DMS 273 (cell line): ENCODE measurements around the gene PPIF.

ENCODE experiments used
- DNase-seq: peaks from one replicate; lab custom pipeline; 2025; ENCODE audit not compliant: unreplicated experiment; lab: John Stamatoyannopoulos, UW

Gene PPIF

DNA sequence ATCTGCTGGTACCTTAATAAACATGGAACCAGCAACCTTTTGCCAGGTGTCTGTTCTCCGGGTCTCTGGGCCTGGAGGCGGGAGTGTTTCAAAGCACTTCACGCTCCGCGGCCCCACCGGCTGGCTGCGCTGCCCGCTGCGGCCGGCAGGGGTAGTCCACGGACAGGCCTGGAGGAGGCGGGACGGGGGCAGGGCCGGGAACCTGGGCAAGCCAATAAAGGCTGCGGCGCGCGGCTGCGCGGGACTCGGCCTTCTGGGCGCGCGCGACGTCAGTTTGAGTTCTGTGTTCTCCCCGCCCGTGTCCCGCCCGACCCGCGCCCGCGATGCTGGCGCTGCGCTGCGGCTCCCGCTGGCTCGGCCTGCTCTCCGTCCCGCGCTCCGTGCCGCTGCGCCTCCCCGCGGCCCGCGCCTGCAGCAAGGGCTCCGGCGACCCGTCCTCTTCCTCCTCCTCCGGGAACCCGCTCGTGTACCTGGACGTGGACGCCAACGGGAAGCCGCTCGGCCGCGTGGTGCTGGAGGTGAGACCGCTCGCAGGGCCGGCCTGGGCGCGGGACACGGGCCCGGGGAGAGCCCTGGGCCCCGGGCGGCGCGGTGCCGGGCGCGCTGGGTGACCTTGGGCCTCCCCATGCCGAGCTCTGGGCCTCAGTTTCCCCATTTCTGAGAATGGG lies at the start of gene PPIF:
TSS of gene PPIF (plus strand) at position 244 of the 668 bp plus-strand sequence. CDS start at position 324, 80 bp downstream.
- DNase-seq: peak; percentile 95

GRCh38 chr10:79298403-79299244 lies 48.6 kb upstream of the PPIF start:
- no peak for DNase-seq

- no peak for DNase-seq
Measured at GRCh38 chr10:79299397-79300241, 47.6 kb upstream of the PPIF start.

- DNase-seq: no peak
Measured at GRCh38 chr10:79300711-79301110, 46.6 kb upstream of the PPIF start.

DNA sequence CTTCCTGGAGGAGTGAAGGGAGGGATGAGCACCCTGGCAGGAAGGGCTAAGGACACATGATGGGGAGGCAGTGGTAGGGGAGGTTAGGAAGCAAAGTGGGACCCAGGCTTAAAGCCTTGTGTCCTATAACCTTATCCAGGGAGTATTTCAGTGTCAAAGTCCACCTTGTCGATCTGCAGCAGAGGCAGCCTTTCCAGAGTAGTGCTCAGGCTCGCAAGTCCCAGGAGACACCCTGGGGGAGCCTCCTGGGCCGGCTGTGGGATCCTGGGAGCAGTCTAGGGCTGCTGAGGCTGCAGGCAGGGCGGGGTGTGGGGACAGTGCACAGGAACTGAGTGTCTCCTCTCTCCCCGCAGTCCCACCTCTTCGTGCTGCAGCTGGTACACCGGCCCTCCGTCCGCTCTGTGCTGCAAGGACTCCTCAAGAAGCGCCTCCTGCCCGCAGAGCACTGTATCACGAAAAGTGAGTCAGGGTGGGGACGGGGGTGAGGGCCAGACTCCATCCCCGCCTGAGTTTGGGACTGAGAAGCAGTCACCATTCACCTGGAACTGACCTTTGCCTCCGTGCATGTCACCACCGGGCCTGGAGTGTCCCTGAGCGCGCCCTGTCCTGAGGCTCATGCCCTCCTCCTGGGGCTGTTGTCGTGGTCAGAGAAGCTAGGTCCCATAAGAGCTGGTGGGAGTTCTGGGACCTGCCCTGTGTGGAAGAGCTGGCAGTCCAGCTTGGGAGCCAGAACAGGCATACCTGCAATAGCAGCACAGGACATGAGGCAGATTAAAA lies 45.3 kb upstream of the PPIF start:
- DNase-seq: no peak

DNA sequence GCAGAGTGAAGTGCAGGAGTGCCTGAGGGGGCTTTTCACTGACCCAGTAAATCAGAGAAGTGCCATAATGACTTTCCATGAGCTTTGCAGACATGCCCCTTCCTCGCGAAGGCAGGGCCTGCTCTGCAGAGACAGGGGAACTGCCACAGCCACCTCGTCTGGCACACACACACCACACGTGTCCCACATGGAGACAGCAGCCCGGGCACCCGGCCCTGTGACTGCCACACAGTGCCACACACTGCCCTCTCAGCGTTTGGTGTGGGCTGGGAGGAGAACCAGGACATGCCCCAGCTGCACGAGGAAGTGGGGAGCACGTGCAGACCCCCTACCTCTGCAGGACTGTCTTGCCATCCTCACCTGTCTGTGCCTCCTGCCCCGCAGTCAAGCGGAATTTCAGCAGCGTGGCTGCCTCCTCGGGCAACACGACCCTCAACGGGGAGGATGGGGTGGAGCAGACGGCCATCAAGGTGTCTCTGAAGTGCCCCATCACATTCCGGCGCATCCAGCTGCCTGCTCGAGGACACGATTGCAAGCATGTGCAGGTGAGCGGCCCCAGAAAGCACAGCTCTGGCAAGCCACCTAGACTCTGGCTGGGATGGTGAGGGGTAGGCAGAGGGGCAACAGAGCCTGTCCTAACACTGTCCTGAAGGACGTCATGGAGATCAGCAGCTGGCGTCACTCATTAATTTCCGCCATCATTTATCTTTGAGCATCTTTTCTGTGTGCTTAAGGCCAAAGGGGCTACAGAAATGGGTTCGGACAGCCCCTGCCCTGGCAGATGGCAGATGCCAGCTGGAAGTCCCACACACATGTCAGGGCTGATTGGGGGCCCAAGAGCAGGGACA lies 43.4 kb upstream of the PPIF start:
- DNase-seq: no peak

DNA sequence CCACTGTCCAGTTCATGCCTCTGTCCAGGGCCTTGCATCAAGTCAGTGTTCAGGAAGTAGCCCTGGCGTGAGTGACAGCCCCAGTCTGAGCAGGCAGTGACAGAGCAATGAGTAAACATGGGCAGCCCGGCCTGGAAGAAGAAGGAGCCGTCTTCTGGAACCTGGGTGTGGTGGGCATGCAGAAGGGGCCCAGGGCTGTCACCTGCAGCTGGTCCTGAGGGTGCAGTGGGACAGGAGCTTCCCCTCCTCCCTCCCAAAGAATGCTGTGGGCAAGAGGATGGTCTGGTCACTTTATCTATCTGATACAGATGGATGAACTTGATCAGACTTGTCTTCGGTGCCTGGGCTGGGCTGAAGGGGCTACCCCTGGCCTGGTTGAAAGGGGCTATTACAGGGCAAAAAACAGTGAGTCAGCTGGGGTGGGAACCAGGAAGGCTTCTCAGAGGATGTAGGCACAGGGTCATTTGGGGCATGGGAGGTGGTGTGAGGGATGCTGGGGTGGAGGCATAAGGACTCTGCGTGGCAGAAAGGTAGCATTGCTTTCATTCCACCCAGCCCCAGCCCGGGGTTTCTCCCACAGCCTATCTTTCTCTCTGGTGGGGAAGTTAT lies 42.7 kb upstream of the PPIF start:
- no peak for DNase-seq

GRCh38 chr10:79305515-79305914 lies 41.8 kb upstream of the PPIF start:
- no peak for DNase-seq

DNA sequence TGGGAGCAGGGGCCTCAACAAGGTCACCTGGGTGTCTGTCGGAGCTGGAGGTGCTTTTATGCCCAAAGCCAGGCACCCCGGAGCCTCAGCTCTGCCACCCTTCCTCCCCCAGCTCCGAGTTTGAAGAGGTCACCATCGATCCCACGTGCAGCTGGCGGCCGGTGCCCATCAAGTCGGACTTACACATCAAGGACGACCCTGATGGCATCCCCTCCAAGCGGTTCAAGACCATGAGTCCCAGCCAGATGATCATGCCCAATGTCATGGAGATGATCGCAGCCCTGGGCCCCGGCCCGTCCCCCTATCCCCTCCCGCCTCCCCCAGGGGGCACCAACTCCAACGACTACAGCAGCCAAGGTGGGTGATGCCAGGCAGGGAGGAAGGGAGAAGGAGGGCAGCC lies 41.3 kb upstream of the PPIF start:
- no peak for DNase-seq

DNA sequence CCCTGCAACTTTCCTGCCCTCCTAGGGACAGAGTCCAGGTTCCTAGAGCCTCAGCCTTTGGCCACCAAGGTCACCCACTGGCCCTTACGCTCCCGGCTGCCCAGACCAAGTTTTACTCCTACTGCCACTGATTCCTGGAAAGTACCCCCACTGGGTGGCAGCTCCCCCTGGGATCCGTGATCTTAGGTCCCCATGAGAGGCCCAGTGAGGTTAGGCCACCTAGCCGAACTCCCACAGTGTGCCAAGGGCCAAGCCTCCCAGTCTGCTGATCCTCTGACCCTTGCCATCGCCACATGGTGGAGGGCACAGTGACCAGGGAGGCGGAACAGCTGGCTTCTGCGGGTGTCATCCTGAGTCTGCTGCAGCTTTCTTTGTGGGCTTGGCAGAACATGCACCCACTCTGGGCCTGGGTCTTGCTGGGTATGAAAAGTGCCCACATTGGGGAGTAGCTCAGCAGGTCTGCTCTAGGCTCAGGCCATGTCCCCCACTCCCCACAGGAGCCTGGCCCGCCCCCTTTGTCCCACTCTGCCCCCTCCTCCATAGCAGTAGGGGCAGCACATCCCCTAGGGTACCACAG lies 40.5 kb upstream of the PPIF start:
- DNase-seq: no peak

DNA sequence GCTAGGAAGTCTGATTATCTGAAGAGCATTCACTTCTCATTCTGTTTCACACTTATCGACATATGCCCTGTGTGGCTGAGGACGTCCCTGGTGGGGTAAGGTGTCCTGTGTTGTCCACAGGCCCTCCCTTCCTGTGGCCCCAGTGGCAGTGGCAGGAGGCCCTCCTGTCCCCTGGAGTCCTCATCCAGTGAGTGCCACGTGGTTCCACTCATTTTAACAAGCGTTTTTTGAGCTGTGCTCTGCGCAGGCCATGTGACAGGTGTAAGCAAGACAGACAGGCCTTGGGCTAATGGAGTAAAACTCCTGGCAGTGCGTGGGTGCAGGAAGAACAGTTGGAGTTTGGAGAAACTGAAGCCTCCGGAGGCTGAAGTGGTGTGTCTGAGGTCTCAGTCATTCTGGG lies 39.3 kb upstream of the PPIF start:
- DNase-seq: no peak

DNA sequence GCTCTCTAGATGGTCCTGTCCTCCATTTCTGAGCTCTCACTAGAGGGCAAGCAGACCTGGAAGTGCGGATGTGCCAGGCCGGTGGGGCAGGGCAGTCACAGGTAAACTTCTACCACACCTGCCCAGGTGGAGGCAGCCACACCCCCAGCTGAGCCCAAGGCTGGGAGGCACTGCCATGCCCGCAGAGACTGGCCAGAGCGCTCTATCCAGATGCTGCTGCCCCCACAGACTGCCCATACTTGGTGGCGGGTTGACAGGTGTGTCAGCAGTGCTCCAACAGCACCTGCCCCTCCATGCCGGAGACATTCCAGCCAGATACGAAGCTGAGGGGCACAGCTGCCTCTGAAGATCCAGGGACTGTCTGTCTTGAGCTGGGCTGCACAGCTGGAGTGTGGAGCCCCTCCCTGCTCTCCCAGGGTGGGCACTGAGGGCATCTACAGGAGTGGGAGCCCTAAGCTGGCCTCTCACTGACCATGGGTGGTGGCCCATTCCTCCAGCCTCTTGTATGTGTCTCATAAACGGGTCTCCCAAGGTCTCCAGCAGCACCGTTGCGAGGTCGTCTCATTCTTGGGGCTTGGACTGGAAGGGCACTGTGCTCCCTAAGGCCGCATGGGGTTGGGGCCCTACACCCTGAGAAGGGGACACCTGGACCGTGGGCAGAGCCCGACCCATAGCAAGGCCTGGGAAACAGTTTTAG lies 38.2 kb upstream of the PPIF start:
- no peak for DNase-seq

DNA sequence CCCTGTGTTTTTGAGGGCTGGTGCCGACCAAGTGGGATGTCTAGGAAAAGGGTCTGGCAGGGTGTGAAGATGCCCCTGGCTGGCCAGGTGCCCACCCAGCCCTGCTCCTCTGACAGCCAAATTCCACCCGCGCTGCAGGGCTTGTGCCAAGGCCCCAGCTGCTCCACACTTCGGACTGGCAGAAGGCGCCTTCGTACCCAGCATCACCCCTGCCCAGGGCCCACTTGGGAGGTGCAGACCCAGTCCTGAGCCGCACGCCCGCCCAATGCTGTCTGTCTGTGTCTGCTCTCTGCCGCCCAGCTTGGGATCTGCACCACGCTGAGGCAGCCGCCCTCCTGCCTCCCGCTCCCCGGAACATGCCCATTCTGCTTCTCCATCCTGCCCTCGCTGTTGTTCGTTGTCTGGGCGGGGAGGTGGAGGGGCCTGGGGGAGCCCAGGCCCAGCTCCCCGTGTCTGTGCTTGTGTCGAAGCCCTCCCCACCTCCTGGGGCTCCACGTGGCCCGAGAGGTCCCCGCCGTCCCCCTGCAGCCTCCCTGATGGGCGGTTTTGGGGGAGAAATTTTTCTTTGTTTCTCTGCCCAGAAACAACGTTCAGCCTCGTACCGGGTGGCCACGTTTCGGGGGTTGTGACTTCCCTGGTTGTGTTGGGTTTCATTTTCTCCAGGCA lies 36.9 kb upstream of the PPIF start:
- peak; percentile 35 for DNase-seq

DNA sequence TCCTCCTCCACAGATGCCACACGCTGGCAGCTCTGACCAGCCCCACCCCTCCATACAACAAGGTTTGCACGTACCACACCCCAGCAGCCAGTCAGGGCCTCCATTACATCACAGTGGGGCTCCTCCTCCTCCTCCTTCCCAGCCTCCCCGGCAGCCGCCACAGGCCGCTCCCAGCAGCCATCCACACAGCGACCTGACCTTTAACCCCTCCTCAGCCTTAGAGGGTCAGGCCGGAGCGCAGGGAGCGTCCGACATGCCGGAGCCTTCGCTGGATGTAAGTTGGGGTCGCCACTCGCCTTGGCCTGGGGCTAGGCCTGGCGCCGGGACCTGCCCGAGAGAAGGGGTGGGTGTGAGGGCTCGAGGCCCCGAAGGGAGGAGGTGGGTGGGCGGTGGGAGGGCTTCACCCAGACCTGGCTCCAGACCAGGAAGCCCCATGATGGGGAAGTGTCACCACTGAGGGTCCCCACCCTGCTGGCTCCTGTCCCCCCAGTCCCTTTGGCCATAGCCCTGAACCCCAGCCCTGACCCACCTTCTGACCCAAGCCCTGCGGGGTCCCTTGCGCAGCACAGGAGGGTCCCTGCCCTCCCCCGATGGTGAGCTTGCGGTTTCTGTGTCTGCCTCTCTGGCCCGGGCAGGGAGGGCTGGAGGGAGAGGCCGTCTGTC lies 36.2 kb upstream of the PPIF start:
- peak; percentile 23 for DNase-seq

DNA sequence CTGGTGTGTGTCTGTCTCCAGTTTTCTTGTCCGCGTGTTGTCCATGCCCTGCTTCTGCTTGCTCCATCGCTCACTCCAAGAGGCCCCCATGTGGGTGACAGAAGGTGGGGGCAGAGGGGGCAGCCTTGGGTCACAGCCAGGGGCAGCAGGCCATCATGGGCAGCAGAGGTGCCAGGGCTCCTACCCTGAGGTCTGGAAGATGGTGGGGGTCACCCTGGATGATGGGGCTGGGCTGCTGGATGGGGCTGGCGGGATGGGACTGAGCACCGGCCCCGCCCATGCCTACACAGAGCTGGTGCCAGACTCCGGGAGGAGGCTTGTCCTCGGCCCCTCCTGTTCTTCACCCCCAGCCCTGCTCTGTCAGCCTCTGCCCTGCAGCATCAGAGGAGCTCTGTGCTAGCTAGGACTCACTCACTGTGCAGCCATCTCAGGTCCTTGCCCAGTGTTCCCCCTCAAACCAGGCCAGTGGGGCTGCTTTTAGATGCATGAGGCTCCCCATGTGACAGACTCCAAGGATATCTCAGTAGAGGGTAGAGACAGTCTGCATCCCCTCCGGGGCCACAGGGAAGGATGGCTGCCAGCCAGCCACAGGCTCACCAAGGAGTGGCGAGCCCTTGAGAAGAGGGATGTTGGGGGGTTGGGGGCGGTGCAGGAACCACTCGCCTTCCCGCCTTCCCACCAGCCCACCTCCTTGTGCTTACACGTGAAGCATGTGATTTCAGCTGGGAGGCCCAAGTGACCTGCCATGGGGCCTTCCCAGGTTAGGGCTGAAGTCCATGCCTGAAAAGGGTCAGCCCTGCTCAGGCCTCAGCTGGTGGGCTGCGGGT lies 35.5 kb upstream of the PPIF start:
- peak; percentile 38 for DNase-seq

DNA sequence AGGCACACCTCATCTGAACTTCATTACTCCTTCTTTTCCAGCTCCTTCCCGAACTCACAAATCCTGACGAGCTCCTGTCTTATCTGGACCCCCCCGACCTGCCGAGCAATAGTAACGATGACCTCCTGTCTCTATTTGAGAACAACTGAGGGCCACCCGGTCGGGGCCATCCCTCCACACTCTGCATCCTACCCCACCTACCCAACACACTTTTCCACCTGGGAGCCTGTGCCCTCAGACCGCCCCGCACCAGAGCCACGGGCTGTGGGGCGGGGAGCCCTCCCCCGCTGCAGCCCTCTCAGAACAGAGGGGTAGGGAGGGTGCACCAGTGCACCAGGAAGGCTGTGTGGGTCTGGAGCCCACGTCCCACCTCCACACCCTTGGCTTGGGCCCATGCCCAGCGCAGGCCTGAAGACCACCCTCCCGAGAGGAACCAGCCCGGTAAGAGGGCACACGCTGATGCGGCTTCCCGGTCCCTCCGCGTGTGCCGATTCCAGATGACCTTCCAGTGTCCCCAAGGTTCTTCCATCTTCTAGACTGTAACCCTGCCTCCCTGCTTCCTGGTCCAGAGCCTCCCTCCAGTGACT lies 34.6 kb upstream of the PPIF start:
- DNase-seq: no peak
